Measurements from ENCODE around the gene KIF19. TPM values are rescaled to one million over a fixed set of nuclear protein-coding genes. Genes with fewer than 3 reads are reported as not detected.

The KIF19 gene
- total RNA-seq, 1 donor from 2014 or later: 0.50 TPM

- intact Hi-C loops (cut with micrococcal nuclease): no loop called here
These were observed 10.3 kb downstream of the KIF19 start for GRCh38 chr17:74336307-74336706.

GRCh38 chr17:74337834-74338500 lies 11.9 kb downstream of the KIF19 start:
- intact Hi-C loops (cut with micrococcal nuclease): no loop called here

GRCh38 chr17:74339537-74340195 lies 13.6 kb downstream of the KIF19 start:
- intact Hi-C loops (cut with micrococcal nuclease): no loop called here

- intact Hi-C loops (cut with micrococcal nuclease): no loop called here
These were observed 14.5 kb downstream of the KIF19 start for GRCh38 chr17:74340470-74341023.

- intact Hi-C loops (cut with micrococcal nuclease): no loop called here
These were observed 16.2 kb downstream of the KIF19 start for GRCh38 chr17:74342224-74342623.

GRCh38 chr17:74343121-74343520 lies 17.1 kb downstream of the KIF19 start:
- intact Hi-C loops (cut with micrococcal nuclease): no loop called here

- intact Hi-C loops (cut with micrococcal nuclease): no loop called here
These were observed 17.7 kb downstream of the KIF19 start for GRCh38 chr17:74343526-74344284.

GRCh38 chr17:74344658-74345057 lies 18.6 kb downstream of the KIF19 start:
- intact Hi-C loops (cut with micrococcal nuclease): no loop called here

GRCh38 chr17:74345433-74346241 lies 19.6 kb downstream of the KIF19 start:
- intact Hi-C loops (cut with micrococcal nuclease): no loop called here

GRCh38 chr17:74347646-74348045 lies 21.6 kb downstream of the KIF19 start:
- intact Hi-C loops (cut with micrococcal nuclease): no loop called here

GRCh38 chr17:74349120-74349519 lies 23.1 kb downstream of the KIF19 start:
- intact Hi-C loops (cut with micrococcal nuclease): no loop called here

- intact Hi-C loops (cut with micrococcal nuclease): no loop called here
These were observed 24.5 kb downstream of the KIF19 start for GRCh38 chr17:74350486-74350885.

- intact Hi-C loops (cut with micrococcal nuclease): no loop called here
These were observed 25.7 kb downstream of the KIF19 start for GRCh38 chr17:74351552-74352210.

GRCh38 chr17:74353446-74354060 lies 27.5 kb downstream of the KIF19 start:
- intact Hi-C loops (cut with micrococcal nuclease): loop anchor here (1.0 kb wide), 2 partner anchors 27 to 52 kb away; partner anchors contain the start of gene KIF19

GRCh38 chr17:74354123-74354522 lies 28.1 kb downstream of the KIF19 start:
- intact Hi-C loops (cut with micrococcal nuclease): loop anchor here (1.0 kb wide), 2 partner anchors 28 to 53 kb away; partner anchors contain the start of gene KIF19

GRCh38 chr17:74354561-74354960 lies 28.5 kb downstream of the KIF19 start:
- intact Hi-C loops (cut with micrococcal nuclease): loop anchor here (1.0 kb wide), 2 partner anchors 28 to 53 kb away; partner anchors contain the start of gene KIF19

GRCh38 chr17:74355065-74355464 lies 29.0 kb downstream of the KIF19 start:
- intact Hi-C loops (cut with micrococcal nuclease): no loop called here

GRCh38 chr17:74356646-74357465 lies 30.8 kb downstream of the KIF19 start:
- intact Hi-C loops (cut with micrococcal nuclease): loop anchor here (2.0 kb wide), 1 partner anchor 144 kb away; the partner anchor contains the start of gene TTYH2

GRCh38 chr17:74357466-74357809 lies 31.4 kb downstream of the KIF19 start:
- intact Hi-C loops (cut with micrococcal nuclease): loop anchor here (2.0 kb wide), 1 partner anchor 145 kb away; the partner anchor contains the start of gene TTYH2
